Right lobe of liver (tissue), 4 donors: ENCODE measurements around the gene PSMG4.

Source experiments
- POLR2A ChIP-seq: fragments of 450-650 bp; IDR thresholded peaks from one replicate; pipeline ENCODE4 v1.6.1; 2017; ENCODE audit warnings: antibody characterized with exemption, mild to moderate bottlenecking
- TF ChIP-seq, protein P1 (sequence below), 4 donors: fragments of 200-600 bp in 3 of 4; fragments of 450-650 bp in 1 of 4; IDR thresholded peaks; one replicate each; pipeline versions ENCODE4 v1.5.1 to v1.8.0; 2016 to 2022; ENCODE audit warnings: antibody characterized with exemption in 4 of 4, mild to moderate bottlenecking in 2 of 4
- donor health status: DM: no; HTN: no; CAD: no.
- donor health status: DM: no; HTN: no; CAD: no.
- donor health status: DM: no; HTN: yes; CAD: no.

DNA sequence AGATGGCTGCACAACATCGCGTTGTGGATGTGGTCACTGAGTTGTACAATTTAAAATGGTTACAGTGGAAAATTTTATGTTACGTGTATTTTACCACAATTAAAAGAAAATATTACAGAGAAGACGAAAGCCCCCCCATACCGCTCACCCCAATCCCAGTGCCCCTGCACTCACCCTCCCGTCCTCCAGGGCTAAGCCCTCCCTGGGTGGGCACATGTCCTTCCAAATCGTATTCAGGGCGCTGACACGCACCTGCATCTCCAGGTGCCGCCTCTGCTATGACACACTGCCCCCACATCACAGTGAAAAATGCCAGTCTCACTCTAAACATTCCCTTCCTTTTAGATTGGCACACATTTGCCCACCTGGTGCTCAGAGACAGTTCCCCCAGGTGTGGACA lies 49.4 kb downstream of the PSMG4 start:
- TF ChIP-seq POLR2A, result no peak
- TF ChIP-seq, protein P1, sequence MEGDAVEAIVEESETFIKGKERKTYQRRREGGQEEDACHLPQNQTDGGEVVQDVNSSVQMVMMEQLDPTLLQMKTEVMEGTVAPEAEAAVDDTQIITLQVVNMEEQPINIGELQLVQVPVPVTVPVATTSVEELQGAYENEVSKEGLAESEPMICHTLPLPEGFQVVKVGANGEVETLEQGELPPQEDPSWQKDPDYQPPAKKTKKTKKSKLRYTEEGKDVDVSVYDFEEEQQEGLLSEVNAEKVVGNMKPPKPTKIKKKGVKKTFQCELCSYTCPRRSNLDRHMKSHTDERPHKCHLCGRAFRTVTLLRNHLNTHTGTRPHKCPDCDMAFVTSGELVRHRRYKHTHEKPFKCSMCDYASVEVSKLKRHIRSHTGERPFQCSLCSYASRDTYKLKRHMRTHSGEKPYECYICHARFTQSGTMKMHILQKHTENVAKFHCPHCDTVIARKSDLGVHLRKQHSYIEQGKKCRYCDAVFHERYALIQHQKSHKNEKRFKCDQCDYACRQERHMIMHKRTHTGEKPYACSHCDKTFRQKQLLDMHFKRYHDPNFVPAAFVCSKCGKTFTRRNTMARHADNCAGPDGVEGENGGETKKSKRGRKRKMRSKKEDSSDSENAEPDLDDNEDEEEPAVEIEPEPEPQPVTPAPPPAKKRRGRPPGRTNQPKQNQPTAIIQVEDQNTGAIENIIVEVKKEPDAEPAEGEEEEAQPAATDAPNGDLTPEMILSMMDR (IDR thresholded peaks at IDR 0.05), result no peak
